ENCODE measurements around the gene SLC7A9. TPM values are rescaled to one million over a fixed set of nuclear protein-coding genes. Genes with fewer than 3 reads are reported as not detected.
"Not testable (repeated sequence)": the region's sequence is repeated elsewhere in the genome, so short reads cannot be mapped to it uniquely, and the experiment has no call there.

The SLC7A9 gene
- total RNA-seq, 4 donors from 2014 or later = 1.1 TPM; not detected in 3

DNA sequence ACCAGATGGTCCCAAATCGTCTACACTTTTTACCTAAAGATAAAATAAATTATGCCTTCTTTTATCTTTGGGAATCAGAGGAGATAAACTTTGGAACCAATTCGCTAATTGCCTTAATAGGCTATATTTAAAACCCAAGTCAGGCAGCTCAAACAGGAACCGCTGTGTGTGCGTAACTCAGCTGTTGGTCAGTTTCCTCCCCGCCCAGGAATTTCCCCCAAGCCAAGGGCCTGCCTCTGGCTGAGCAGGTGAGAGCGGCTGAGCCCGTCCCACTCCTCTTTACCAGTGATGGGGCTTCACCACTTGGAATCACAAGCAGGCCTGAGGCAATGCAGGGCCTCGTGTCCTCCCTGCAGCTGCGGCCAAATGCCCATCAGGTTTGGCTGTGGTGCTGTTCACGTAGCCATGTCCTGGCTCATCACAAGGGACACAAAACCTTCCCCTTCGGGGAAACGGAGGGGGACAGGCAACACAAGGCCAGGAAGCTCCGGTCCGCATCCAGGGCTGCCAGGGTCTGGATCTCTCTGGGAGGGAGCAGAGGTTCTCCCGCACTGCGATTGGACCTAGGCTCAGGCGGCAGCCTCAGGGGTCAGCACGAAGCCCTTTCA is 503 bp upstream of the SLC7A9 start:
- H3K4me1 ChIP-seq = no peaks in the 10 kb centered on the region
- intact Hi-C loops (cut with DNase I; ENCODE audit: low total_unique reads) = no loop called here
- no peak overlapping the region for H3K4me3 ChIP-seq
- H3K9me3 ChIP-seq = no peaks in the 10 kb centered on the region
- H3K27me3 ChIP-seq = no peaks in the 10 kb centered on the region
- TF ChIP-seq POLR2A (IDR thresholded peaks at IDR 0.05) = no peak
- TF ChIP-seq, protein P1, sequence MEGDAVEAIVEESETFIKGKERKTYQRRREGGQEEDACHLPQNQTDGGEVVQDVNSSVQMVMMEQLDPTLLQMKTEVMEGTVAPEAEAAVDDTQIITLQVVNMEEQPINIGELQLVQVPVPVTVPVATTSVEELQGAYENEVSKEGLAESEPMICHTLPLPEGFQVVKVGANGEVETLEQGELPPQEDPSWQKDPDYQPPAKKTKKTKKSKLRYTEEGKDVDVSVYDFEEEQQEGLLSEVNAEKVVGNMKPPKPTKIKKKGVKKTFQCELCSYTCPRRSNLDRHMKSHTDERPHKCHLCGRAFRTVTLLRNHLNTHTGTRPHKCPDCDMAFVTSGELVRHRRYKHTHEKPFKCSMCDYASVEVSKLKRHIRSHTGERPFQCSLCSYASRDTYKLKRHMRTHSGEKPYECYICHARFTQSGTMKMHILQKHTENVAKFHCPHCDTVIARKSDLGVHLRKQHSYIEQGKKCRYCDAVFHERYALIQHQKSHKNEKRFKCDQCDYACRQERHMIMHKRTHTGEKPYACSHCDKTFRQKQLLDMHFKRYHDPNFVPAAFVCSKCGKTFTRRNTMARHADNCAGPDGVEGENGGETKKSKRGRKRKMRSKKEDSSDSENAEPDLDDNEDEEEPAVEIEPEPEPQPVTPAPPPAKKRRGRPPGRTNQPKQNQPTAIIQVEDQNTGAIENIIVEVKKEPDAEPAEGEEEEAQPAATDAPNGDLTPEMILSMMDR (IDR thresholded peaks at IDR 0.05) = no peak
- DNase-seq = no peak
- no peak overlapping the region for H3K27ac ChIP-seq
- no peaks in the 10 kb centered on the region for H3K36me3 ChIP-seq

DNA sequence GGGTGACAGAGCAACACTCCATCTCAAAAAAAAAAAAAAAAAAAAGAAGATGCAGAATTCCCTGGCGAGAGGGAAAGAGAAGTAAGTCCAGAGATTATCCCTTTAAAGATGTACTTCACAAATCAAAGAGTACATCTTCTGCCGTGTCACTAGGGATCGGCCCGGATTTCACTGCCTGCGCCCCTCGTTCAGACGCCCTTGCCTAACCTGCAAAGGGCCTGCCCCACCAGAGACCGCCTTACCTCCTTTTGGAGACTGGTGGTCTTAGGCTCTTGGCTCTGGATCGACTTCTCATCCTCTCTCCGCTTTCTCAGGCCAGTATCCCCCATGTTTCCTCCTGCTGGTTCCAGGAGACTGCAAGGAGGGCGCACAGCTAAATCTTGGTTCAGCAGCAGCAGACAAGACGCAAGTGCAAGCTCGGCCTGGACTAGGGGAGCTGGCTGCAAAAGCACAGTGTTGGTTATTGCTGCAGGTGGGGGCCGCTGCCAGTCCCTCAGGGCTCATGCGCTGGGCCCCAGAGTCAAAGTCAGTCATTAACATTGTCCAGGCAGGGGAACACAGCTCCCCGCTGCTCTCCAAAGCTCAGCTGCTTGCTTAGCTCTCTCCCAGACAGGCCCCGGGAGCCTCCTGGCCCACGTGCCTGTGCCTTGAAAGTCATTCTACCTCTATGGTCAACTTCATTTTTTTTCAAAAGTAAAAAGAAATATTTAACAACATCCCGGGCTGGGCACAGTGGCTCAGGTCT is 1.2 kb downstream of the SLC7A9 start:
- Histone ChIP-seq H3K36me3 (no peaks in the 10 kb centered on the region), H3K27ac (no peak overlapping the region), H3K27me3 (no peaks in the 10 kb centered on the region), H3K4me1 (no peaks in the 10 kb centered on the region), H3K9me3 (no peaks in the 10 kb centered on the region), H3K4me3 (no peak overlapping the region)
- TF ChIP-seq POLR2A (IDR thresholded peaks at IDR 0.05) = no peak
- TF ChIP-seq, protein P1 (IDR thresholded peaks at IDR 0.05) = no peak
- intact Hi-C loops (cut with DNase I; ENCODE audit: low total_unique reads) = no loop called here
- DNase-seq = no peak

GRCh38 chr19:32867436-32867835 is 2.1 kb downstream of the SLC7A9 start:
- intact Hi-C loops (cut with DNase I; ENCODE audit: low total_unique reads); H3K4me3 ChIP-seq; H3K4me1 ChIP-seq; H3K27me3 ChIP-seq; H3K27ac ChIP-seq; DNase-seq; H3K36me3 ChIP-seq; H3K9me3 ChIP-seq: not testable (repeated sequence)

DNA sequence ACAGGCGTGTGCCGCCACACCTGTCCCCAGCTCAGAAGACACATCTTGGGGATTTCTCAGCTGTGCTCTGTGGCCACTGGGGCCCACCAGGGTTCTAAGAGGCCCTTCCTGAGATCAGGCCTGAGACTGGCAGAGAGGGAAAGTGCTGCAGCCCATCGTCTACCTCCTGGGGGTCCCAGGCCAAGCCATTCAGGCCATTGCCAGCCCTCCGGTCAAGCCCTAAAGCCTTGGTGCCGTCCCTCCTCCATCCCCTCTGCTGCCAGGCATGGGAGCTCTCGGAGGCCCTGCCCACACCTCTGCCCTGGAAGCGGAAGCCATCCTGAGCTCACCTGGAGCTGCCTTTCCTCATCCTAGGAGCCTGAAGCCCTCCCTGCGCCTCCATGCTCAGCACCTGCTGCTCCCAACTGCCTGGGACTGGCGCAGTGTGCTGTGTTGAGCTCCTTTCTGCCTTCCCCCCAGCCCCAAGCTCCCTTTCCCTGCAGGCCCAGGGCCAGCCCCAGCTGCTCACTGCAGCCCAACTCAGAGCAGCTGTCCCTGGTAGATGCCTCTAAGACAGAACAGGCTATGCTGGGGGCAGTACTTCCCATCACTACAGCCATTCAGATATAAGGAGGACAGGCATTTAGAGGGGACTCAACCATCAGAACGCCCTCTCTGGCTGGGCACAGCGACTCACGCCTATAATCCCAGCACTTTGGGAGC is 2.9 kb downstream of the SLC7A9 start:
- DNase-seq = no peak
- TF ChIP-seq, protein P1 (IDR thresholded peaks at IDR 0.05) = no peak
- TF ChIP-seq POLR2A (IDR thresholded peaks at IDR 0.05) = no peak
- H3K4me1 ChIP-seq = no peaks in the 10 kb centered on the region

GRCh38 chr19:32866061-32866460 is 3.5 kb downstream of the SLC7A9 start:
- DNase-seq = no peak
- Histone ChIP-seq H3K27ac (no peak overlapping the region), H3K9me3 (no peaks in the 10 kb centered on the region), H3K27me3 (no peaks in the 10 kb centered on the region), H3K4me1 (no peaks in the 10 kb centered on the region), H3K4me3 (no peak overlapping the region), H3K36me3 (no peaks in the 10 kb centered on the region)
- intact Hi-C loops (cut with DNase I; ENCODE audit: low total_unique reads) = no loop called here
- TF ChIP-seq, protein P1 (IDR thresholded peaks at IDR 0.05) = no peak
- TF ChIP-seq POLR2A (IDR thresholded peaks at IDR 0.05) = no peak

More for the DNA sequence above, 2.9 kb downstream of the SLC7A9 start:
- Histone ChIP-seq H3K27ac (no peak overlapping the region), H3K36me3 (no peaks in the 10 kb centered on the region), H3K9me3 (no peaks in the 10 kb centered on the region), H3K4me3 (no peak overlapping the region), H3K27me3 (no peaks in the 10 kb centered on the region)
- intact Hi-C loops (cut with DNase I; ENCODE audit: low total_unique reads) = no loop called here
